GM21423 (cell line): ENCODE results near the gene KDM4F.
"Not testable (repeated sequence)": the region's sequence is repeated elsewhere in the genome, so short reads cannot be mapped to it uniquely, and the experiment has no call there.

Experiments
- ATAC-seq: cut with Tn5 transposase; IDR thresholded peaks from one replicate; pipeline ENCODE4 v1.9.1; 2021; ENCODE audit warnings: mild to moderate bottlenecking, moderate library complexity; ENCODE audit not compliant: unreplicated experiment

The KDM4F gene

DNA sequence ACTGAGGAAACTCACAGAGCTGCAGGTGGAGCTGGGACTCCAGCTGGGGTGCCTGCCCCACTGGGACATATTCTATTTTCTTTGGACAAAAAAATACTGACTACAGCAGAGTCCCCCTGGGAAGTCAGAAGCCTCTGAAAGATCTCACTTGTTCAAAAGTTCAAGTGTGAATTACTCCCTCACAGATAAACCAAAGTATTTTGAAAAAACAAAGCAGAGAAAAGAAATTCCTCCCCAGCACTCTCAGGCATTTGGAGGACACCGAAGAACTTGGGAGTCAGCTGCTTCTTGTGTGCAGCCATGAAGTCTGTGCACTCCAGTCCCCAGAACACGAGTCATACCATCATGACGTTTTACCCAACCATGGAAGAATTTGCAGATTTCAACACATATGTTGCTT is at the start of gene KDM4F:
KDM4F (plus strand) TSS at position 301 of the 400 bp plus-strand sequence.
- not testable (repeated sequence) for ATAC-seq

DNA sequence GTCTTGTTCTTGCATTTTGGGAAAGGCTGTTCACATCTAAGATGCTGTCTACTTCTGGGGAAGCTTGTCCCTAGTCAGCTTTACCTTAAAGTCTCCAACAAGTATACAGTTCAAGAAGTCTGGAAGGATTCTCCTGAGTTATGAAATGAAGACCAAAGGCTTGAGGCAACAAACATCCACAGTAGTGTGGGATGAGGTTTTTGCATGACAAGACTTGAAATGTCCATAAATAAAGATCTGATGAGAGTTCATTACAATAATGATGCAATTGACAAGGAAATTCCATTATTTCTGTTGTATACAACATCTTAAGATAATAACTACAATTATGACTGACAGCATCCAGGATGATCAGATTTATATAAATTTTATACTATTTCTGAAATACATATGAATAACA is 45.5 kb upstream of the KDM4F start:
- ATAC-seq = no peak

DNA sequence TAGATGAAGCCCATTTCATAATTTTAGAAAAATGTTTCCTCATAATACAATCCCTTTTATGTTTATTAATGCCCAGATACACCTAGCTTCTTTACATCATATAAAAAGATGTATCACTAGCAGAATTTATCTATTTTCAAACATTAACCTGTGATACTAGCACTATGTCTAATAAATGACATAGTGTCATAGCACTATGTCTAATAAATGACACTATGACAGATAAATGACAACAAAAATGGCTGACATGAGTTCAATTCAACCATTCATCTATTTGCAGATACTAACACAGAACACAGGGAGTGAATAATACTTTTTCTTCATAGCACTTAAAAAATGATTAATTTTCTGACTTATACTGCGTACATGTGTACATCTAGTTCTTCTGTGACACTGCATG is 43.6 kb upstream of the KDM4F start:
- ATAC-seq = no peak

DNA sequence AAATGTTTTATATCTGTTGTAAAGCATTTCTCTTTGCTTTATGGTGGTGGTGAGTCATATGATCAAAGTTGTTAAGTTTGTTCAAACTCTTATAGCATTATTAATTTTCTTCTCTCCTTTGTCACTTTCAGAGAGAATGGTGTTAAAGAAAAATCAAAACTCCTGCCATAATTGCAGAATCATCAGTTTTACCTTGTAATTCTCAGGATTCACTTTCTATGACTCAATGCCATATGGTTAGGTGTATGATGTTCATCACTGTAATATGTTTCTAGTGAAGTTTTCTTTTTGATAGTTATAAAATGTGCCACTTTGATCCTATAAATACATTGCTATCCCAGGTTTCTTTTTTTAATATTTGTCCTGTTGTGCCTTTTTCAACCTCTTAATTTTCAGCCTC is 37.8 kb upstream of the KDM4F start:
- no peak for ATAC-seq

DNA sequence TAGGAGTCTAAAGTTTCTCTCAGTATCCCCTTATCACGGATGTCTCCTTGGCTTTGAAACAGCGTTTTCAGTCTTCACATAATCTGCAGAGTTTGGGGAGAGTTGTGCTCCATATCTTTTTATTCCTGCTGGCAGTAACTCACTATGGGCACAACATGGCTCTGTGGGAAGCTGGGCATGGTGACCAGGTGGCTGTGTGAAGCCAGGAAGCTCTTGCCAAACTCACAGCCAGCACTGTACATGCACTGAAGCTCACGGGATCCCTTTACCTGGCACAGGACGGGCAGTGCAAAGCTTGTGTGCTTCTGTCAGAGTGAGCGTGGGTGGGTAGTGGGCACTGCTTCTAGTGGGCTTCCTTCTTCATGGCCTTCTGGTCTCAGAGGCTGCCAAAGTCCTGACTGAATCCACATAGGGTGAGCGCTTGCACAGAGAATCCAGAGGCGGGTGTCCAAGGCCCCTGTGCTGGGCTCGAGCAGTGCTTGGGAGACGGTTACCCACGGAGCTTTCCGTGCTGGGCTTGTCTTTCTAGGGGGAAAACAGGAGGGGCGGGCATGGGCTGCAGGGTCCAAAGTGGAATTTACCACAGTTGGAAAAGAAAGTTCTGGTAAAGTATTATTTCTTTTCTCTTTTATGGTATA is 34.9 kb upstream of the KDM4F start:
- no peak for ATAC-seq

DNA sequence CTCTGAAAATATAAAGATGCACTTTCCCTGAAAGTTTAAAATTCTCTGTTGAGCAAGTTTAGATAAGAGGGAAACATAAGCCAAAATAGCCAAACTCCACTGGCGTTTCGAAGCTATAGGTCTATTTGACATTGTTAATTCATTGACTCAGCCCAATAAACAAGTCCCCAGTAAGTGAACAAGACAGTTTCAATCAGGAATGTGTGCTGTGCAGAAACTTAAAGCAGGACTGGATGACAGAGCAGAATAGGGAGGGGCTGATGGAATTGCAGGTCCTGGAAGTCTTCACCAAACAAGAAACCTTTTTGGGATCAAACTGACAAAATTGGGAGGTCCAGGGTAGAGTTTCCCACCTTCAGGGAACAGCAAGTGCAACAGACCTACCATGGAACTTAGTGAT is 33.1 kb upstream of the KDM4F start:
- no peak for ATAC-seq

DNA sequence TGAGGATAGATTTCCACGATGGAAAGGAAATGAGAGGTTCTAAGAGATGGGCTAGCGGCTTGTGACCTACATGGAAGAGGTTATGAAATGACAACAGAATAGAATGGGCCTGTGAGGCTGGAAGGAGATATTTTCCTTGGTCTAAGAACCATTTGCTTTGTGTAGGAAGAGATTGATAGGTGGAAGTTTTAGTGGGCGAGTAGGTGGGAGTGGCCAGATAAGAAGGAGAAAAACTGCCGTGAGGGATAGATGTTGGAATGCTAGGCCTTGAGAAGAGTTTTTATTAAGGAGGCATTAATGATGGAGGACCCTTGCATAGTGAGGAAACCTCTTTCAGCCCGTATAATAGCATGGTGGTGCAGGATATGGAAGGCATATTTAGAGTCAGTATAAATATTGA is 27.8 kb upstream of the KDM4F start:
- ATAC-seq = not testable (repeated sequence)

DNA sequence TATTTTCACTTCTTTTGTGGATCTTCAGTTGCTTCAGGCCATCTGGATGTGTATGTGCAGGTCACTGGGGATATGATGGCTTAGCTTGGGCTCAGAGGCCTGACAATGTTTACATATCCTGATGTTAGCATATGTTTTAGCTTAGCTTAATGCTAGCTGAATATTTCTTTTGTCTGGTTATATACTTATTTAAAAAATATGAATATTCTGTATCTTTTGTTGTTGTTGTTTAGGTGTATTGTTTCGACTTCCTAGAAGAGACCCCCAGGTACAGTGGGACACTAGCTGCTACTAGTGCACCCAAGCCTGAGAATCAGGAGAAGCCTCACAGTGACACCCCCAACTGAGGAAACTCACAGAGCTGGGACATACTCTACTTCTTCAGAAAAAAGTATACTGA is 24.3 kb upstream of the KDM4F start, which contains the start of gene KDM4E:
KDM4E (plus strand) TSS at position 301 of the 400 bp plus-strand sequence. CDS start 300 bp downstream, outside the sequence.
- ATAC-seq = no peak

DNA sequence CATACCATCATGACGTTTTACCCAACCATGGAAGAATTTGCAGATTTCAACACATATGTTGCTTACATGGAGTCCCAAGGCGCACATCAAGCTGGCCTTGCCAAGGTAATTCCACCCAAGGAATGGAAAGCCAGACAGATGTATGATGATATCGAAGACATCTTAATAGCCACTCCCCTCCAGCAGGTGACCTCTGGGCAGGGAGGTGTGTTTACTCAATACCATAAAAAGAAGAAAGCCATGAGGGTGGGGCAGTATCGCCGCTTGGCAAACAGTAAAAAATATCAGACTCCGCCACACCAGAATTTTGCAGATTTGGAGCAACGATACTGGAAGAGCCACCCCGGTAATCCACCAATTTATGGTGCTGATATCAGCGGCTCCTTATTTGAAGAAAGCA is 23.6 kb upstream of the KDM4F start:
- ATAC-seq = not testable (repeated sequence)

DNA sequence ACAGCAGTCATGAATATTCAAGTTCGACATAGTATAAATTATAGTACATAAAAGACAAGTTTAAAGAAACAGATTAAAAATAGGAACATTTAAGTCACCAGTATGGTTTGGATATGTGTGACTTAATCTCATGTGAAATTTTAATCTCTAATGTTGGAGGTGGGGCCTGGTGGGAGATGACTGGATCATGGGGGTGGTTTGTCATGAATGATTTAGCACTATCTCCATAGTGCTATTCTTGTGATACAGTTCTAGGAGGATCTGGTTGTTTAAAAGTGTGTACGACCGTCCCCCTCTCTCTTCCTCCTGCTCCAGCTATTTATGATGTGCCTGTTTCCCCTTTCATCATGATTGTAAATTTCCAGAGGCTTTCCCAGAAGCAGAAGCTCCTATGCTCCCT is 20.9 kb upstream of the KDM4F start:
- ATAC-seq = no peak

DNA sequence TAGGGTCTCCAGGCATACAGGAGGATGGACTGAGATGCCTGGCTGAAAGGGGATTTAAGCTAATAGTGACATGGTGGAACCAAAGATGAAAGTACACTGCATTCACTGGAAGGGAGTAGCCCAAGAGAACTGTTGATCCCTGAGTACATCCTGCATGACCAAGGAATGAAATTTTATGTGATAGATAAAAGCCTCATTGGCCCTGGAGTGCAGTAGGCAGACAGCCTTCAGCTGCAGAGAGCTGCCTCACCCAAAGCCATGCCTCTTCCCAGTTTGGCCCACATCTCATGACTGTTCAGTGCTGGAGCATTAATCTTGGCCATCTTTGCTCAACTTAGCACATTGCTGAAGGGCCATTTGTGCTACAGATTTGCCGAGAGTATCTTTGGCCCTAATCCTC is 16.2 kb upstream of the KDM4F start:
- no peak for ATAC-seq

DNA sequence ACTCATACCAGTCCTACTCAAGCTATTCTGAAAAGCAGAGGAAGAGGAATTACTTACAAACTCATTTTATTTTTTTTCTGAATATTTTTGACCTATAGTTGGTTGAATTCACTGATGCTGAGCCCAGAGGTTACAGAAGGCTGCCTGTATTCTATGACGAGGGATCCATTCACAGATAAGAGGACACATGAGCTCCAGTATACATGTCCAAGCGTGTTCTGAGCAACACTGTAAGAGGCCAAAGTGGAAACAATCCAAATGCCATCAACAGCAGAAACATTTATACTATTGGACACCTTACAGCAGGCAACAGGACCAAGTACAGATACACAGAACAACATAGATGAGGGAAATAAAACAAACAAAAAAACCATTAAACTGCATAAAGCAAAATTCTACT is 13.9 kb upstream of the KDM4F start:
- no peak for ATAC-seq

DNA sequence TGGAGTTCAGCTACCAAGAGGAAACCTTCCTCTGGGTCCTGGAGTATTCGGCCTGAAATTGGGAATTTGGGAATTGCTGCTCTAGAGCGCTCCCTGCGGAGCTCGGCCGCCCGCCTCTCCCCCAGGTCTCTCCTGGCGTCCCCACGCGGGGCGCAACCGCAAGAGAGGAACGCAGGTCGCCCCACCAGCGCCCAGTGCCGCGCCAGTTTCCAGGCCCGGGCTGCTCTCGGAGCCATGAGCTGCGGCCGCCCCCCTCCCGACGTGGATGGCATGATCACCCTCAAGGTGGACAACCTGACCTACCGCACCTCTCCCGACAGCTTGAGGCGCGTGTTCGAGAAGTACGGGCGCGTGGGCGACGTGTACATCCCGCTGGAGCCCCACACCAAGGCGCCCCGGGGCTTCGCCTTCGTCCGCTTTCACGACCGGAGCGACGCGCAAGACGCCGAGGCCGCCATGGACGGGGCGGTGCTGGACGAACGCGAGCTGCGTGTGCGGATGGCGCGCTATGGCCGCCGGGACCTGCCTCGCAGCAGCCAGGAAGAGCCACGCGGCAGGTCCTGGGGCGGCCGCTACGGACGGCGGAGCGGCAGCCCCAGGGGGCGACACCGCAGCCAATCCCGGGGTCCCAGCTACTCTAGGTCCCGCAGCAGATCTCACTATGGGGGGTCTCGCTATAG is 11.7 kb upstream of the KDM4F start:
- not testable (repeated sequence) for ATAC-seq

DNA sequence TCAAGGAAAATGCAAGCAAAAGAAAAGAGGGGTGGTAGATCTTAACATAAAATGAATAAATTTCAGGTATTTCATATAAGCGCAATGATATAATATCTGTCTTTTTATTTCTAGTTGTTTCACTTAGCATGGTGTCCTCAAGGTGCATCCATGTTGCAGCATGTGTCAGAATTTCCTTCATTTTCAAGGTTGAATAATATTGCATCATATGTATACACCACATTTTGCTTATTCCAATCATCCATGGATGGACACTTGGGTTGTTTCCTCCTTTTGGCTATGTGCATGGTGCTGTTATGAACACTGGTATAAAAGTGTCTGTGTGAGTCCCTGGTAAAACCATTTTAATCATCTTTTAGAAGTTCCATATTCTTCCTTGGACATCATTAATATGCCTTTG is 7.0 kb upstream of the KDM4F start:
- no peak for ATAC-seq

DNA sequence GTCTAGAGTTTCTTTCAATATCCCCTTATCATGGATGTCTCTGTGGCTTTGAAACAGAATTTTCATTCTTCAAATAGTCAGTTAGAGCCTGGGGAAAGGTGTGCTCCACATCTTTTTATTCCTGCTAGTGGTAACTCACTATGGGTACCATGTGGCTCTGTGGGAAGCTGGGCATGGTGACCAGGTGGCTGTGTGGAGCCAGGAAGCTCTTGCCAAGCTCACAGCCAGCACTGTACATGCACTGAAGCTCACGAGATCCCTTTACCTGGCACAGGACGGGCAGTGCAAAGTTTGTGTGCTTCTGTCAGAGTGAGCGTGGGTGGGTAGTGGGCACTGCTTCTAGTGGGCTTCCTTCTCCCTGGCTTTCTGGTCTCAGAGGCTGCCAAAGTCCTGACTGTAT is 6.3 kb upstream of the KDM4F start:
- ATAC-seq = no peak

DNA sequence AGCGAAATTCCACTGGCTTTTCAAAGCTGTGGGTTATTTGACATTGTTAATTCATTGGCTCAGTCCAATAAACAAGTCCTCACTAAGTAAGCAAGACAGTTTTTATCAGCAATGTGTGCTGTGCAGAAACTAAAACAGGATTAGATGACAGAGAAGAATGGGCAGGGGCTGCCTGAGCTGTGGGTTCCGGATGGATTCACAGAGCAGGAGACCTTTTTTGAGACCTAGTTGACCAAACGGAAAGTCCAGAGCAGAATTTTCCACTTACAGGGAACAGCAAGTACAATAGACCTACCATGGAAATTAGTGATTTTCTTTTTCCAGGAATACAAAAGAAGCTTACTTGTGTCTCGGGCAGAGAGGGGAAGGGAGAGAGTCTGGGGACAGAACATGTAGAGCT is 5.2 kb upstream of the KDM4F start:
- ATAC-seq = no peak

DNA sequence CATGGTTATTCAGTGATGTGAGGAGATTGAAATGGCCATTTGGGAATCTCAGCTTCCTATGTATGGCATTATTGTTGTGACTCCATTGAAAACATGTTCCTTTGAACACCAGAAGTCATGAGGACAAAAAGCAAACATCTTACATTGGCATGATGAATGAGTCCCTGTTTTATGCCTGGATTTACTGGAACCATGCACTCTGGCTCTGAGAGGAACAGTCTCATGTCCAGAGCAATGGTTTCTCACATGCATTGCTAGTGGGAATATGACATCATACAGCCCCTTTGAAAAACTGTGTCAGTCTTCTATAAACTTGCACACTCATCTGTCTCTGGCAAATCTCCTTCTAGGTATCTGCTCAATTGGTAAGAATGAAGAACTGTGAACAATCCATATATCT is 3.4 kb upstream of the KDM4F start:
- no peak for ATAC-seq

DNA sequence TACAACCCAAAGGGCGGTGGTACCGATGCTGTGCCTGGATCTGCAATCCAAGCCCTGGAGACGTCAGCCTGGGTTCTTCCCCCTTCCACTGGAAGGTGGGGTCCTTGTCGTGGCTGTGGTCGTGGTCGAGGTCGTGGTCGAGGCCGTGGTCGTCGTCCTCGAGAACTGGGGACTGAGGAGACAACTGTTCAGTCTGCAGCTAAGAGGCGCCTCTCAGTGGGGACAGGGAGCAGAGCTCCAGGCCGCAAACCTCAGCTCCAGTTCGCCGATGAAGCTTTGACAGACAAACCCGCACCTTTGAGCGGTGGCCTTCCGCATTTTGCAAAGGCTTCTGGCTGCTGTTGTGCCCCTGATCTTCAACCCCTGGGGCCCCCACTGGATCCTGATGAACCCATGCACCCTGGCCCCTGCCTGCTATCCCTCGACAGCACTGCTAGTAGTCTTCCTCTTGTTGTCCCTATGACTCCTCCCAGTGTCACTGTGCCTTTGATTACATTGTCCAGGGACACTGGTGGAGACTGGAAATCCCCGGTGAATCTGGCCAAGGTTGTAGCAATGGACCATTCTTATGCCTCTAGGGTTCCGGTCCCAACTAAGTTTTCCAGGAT is 1.5 kb downstream of the KDM4F start:
- no peak for ATAC-seq

DNA sequence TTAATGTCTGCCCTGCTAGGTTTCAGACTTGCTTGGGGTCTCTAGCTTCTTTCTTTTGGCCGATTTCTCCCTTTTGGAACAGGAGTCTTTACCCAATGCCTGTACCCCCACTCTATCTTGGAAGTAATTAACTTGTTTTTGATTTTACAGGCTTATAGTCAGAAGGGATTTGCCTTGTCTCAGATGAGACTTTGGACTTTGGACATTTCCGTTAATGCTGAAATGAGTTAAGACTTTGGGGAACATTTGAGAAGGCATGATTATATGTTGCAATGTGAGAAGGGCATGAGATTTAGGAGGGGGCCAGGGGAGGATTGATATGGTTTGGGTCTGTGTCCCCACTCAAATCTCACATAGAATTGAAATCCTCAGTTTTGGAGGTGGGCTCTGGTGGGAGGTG is 5.1 kb downstream of the KDM4F start:
- ATAC-seq = no peak

DNA sequence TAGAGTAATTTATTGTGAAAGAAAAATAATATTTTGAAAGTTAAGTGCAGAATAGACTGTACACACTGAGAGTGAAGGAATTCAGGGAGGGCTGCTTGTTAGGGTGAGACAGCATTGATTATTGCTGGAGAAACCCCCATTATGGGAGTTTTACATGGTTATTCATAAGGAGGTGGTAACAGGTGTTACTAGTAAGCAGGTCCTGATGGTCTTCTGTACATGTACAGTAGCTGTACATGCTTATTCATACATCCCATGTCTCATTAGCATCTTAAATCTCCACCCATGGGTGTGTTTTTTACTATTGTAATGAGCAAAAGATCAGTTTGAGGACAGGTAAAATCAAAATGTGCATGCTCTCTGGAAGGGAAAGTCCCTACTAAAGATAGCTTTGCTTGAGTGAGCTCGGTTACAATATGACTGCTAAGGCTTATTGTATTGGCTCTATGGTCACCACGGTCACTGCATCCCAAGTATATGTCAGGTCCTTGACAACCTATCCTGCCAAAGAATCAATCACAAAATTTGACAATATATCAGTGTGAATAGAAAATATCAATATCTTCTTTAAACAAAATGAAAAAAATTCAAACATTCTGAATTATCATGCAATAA is 6.2 kb downstream of the KDM4F start:
- peak; percentile 94 for ATAC-seq

DNA sequence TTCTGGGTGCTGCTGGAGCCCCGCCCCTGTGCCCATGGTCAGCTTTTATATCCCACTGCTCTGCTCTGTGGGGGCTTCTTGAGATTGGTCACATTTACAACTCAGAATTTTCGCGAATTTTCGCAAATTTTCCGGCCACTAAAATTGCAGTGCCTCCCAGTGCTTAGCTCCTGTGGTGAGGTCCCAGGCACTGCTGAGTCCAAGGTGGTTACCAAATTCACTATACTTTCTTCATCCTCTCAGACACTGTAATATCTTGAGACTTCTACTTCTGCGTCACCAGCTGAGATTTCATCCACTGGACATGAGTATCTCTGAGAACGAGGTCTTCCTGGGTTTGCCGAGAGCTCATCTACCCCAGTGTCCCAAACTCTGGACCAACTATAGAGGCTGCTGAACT is 8.7 kb downstream of the KDM4F start:
- ATAC-seq = no peak

DNA sequence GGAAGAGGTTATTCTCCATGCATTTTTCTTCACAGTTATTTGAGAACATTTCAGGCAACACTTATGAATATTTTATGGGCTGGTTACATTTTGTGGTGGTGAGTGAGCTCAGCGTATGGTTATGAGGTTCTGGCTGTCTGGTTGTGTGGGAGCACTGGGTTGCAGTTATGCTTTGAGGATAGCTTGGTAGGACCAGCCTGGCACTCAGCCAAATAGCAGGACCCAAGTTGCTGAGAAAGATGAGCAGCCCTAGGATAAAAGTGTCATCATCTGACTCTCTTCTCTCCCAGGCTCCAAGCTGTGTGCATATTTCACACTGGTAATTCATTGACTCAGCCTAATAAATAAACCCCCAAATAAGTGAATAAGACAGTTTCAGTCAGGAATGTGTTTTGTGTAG is 9.4 kb downstream of the KDM4F start:
- no peak for ATAC-seq
